HepG2 (cell line): ENCODE results near the gene DUOXA2. TPM values are rescaled to one million over a fixed set of nuclear protein-coding genes. Genes with fewer than 3 reads are reported as not detected.

Source experiments
- ATAC-seq: fragments of 200-7000 bp; cut with Tn5 transposase; 3 replicates; pipeline ENCODE4 v1.9.1; 2020; ENCODE audit warnings: mild to moderate bottlenecking, moderate library complexity
- BruUV-seq: library from RNA; stranded (reverse); fragments of 400-500 nt; replicated peaks from 2 replicates; lab custom pipeline; 2021; lab: Mats Ljungman, UMichigan
- CTCF ChIA-PET: fragments of 300-600 bp; formaldehyde crosslinking; extraction: SDS; loops from one replicate; lab custom pipeline; 2021; ENCODE audit warnings: low total read pairs, inconsistent platforms, low intra/inter-chr PET ratio; lab: Yijun Ruan, JAX
- POLR2A ChIA-PET: fragments of 350-600 bp; sonication (Branson Sonifier 250); formaldehyde crosslinking; loops from one replicate; lab custom pipeline; 2020; ENCODE audit warnings: antibody characterized with exemption, inconsistent platforms; lab: Yijun Ruan, JAX
- DNase-seq: peaks from one replicate; pipeline ENCODE4 v3.0.0-alpha.2; 2015; ENCODE audit warnings: low spot score
- FAIRE-seq: peaks from 3 replicates; lab custom pipeline; 2011; peaks lifted over from hg19 to GRCh38; lab: Jason Lieb, UNC
- H2AFZ ChIP-seq: one replicate; pipeline ENCODE4 v1.6.1; 2011; ENCODE audit warnings: low read length, inconsistent platforms
- H3K27ac ChIP-seq: fragments of 300-600 bp; 3 replicates; pipeline ENCODE4 v1.8.0; 2011; ENCODE audit warnings: mixed run types, mild to moderate bottlenecking, mixed read lengths, low read length, inconsistent platforms; ENCODE audit not compliant: insufficient read depth; ENCODE audit errors: extremely low read length
- H3K27me3 ChIP-seq, 2 experiments: fragments of 200-600 bp in 1 of 2; 2 replicates in 1 of 2; 3 replicates in 1 of 2; pipeline versions ENCODE4 v1.6.0 to v1.8.0; 2011; ENCODE audit warnings: low read length in 2 of 2, mild to moderate bottlenecking in 2 of 2, moderate library complexity in 2 of 2, inconsistent platforms in 1 of 2; ENCODE audit not compliant: insufficient read depth in 2 of 2, control insufficient read depth in 1 of 2
- H3K36me3 ChIP-seq, 2 experiments: fragments of 200-600 bp in 1 of 2; replicated peaks in 1 of 2; 2 replicates in 1 of 2; 3 replicates in 1 of 2; pipeline versions ENCODE4 v1.5.1 to v1.8.0; 2011; ENCODE audit warnings: low read length in 2 of 2, inconsistent platforms in 1 of 2; ENCODE audit not compliant: insufficient read depth in 2 of 2, control insufficient read depth in 1 of 2
- H3K4me1 ChIP-seq: 2 replicates; pipeline ENCODE4 v1.5.1; 2012; ENCODE audit warnings: low read length, inconsistent platforms; ENCODE audit not compliant: insufficient read depth
- H3K4me2 ChIP-seq: 2 replicates; pipeline ENCODE4 v1.6.0; 2011; ENCODE audit warnings: low read depth, low read length, inconsistent platforms
- H3K4me3 ChIP-seq, 3 experiments: fragments of 200-600 bp in 1 of 3; sonication (generic), shearing (Covaris generic) in 1 of 3; replicated peaks in 1 of 3; 2 replicates each; pipeline ENCODE4 v1.5.1; 2011 to 2016; ENCODE audit warnings: low read length in 3 of 3, inconsistent platforms in 2 of 3, low read depth in 2 of 3, mild to moderate bottlenecking in 2 of 3, control low read depth in 1 of 3, mixed read lengths in 1 of 3; ENCODE audit not compliant: insufficient read depth in 1 of 3
- H3K79me2 ChIP-seq: one replicate; pipeline ENCODE4 v1.6.1; 2011; ENCODE audit warnings: low read length, inconsistent platforms; ENCODE audit not compliant: insufficient read depth
- H3K9ac ChIP-seq: 2 replicates; pipeline ENCODE4 v1.6.0; 2011; ENCODE audit warnings: mild to moderate bottlenecking, low read depth, low read length, inconsistent platforms; ENCODE audit not compliant: insufficient read depth
- H3K9me3 ChIP-seq: 2 replicates; pipeline ENCODE4 v1.5.1; 2012; ENCODE audit warnings: mild to moderate bottlenecking, low read length
- H4K20me1 ChIP-seq: 2 replicates; pipeline ENCODE4 v1.6.0; 2011; ENCODE audit warnings: inconsistent platforms, mild to moderate bottlenecking, low read length, moderate library complexity; ENCODE audit not compliant: insufficient read depth
- HNRNPL ChIP-seq: fragments of 200-400 bp; formaldehyde crosslinking; IDR thresholded peaks from 2 replicates; pipeline ENCODE4 v1.6.1; 2017; ENCODE audit warnings: mild to moderate bottlenecking, low read depth, low read length
- HOXA7 ChIP-seq: sonication (generic); formaldehyde crosslinking; IDR thresholded peaks from 2 replicates; pipeline ENCODE4 v1.8.1; 2022; ENCODE audit warnings: mild to moderate bottlenecking, missing genetic modification reagents, moderate library complexity
- NR1H2 ChIP-seq: sonication (generic); formaldehyde crosslinking; IDR thresholded peaks from 2 replicates; pipeline ENCODE4 v1.8.1; 2022; ENCODE audit warnings: low read depth, missing genetic modification reagents, borderline replicate concordance
- SIN3B ChIP-seq: fragments of 150-350 bp; IDR thresholded peaks from 2 replicates; pipeline ENCODE4 v1.6.1; 2014; ENCODE audit warnings: low read length
- WGBS: methylation state at CpG from one replicate; pipeline ENCODE4 v1.1.6; 2017; ENCODE audit warnings: low lambda C conversion rate; 5-methylcytosine and 5-hydroxymethylcytosine counted together
- in situ Hi-C: cut with HindIII; loops from 2 replicates; pipeline ENCODE4 v1.10.0; 2017; ENCODE audit warnings: low pct_unique_long_range_greater_than_20kb; ENCODE audit not compliant: extremely low pct_ligation_motif_present
- intact Hi-C: fragments of 100-400 bp; cut with micrococcal nuclease; formaldehyde crosslinking; loops from one replicate; pipeline ENCODE4 v1.10.0; 2022; ENCODE audit not compliant: unreplicated experiment
- polyA plus RNA-seq, 8 experiments: library from polyadenylated mRNA; depleted of rRNA in 3 of 8; stranded (reverse) in 7 of 8; unstranded in 1 of 8; fragments of >200 nt; fragmentation: Illumina TruSeq in 4 of 8; extraction: Trizol in 4 of 8; gene quantifications; 2 replicates each; pipeline versions ENCODE4 v1.2.1 to v1.2.3, GENCODE V29; 2011 to 2016; ENCODE audit warnings: low read depth in 4 of 8, missing spikeins in 1 of 8, mixed read lengths in 1 of 8; ENCODE audit not compliant: insufficient read depth in 1 of 8
- total RNA-seq, 5 experiments: library from RNA; depleted of rRNA; stranded (reverse); fragments of >200 nt; fragmentation: Illumina TruSeq; extraction: Trizol; gene quantifications; 2 replicates each; pipeline ENCODE4 v1.2.3, GENCODE V29; 2016; ENCODE audit warnings: low read depth in 1 of 5
- TF ChIP-seq, protein P1 (sequence below): sonication (generic); formaldehyde crosslinking; IDR thresholded peaks from 2 replicates; pipeline ENCODE4 v1.4.0; 2020; ENCODE audit warnings: missing genetic modification reagents, borderline replicate concordance
- TF ChIP-seq, protein P2 (sequence below): sonication (generic); formaldehyde crosslinking; conservative IDR thresholded peaks from 2 replicates; pipeline ENCODE4 v1.8.0; 2022; ENCODE audit warnings: mild to moderate bottlenecking, moderate library complexity, missing genetic modification reagents
- TF ChIP-seq, protein P3 (sequence below): sonication (generic); formaldehyde crosslinking; IDR thresholded peaks from 2 replicates; pipeline ENCODE4 v1.9.0; 2021; ENCODE audit warnings: mild to moderate bottlenecking, missing genetic modification reagents
- TF ChIP-seq, protein P4 (sequence below): sonication (generic); formaldehyde crosslinking; IDR thresholded peaks from 2 replicates; pipeline ENCODE4 v1.4.0; 2020; ENCODE audit warnings: missing genetic modification reagents
- TF ChIP-seq, protein P5 (sequence below): sonication (generic); formaldehyde crosslinking; IDR thresholded peaks from 2 replicates; pipeline ENCODE4 v1.8.0; 2022; ENCODE audit warnings: mild to moderate bottlenecking, missing genetic modification reagents; ENCODE audit not compliant: insufficient replicate concordance

Gene DUOXA2
- total and polyA plus RNA-seq, 2 of the 13 experiments (the other 11 are each of a cell fraction or from before 2014, with no cell fraction given), result 0.32 TPM; not detected in 1

DNA sequence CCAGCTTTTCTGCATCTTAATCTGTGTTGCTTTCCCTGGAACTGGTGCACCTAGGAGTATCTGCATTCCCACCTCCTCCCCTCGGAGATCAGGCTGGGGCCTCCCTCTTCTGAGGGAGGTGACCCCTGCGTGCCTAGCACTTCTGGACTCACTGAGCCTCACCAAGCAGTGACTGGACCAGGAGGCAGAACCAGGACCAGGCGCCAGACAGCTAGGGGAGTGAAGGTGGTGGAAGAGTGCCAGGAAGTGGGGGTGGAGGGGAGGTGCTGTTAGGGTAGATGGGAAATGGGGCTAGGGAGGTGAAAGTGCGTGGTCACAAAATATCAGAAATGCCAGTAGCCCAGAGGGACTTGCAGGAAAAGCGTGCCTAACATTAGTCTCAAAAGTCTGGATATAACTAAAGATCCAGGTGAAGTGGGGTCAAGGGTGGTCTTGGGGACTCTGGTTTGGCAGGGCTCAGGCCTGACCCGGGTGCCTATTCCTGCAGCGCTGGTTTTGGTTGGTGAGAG is 1.2 kb downstream of the DUOXA2 start:
- DNase-seq (no peak), ATAC-seq (no peak), FAIRE-seq (no peak)
- H4K20me1 ChIP-seq, result no peaks in the 10 kb centered on the region
- H3K27me3 ChIP-seq, result peaks cover 13 to 51% of the 10 kb centered on the region in 2 experiments
- H3K36me3 ChIP-seq, result no peaks in the 10 kb centered on the region
- H3K79me2 ChIP-seq, result no peaks in the 10 kb centered on the region
- H3K4me2 ChIP-seq, result no peak overlapping the region
- intact Hi-C loops (no loop called here), in situ Hi-C loops (no loop called here)
- POLR2A ChIA-PET, result no interaction called here
- CTCF ChIA-PET, result no interaction called here
- no peak overlapping the region for H3K9ac ChIP-seq
- BruUV-seq, result no TSS peak
- H3K27ac ChIP-seq, result no peak overlapping the region
- H3K4me3 ChIP-seq, result no peak overlapping the region
- peaks cover 25% of the 10 kb centered on the region for H3K4me1 ChIP-seq
- H3K9me3 ChIP-seq, result no peaks in the 10 kb centered on the region
- WGBS, result 47% methylated on average over 7 of the region's 7 CpGs
- no peak overlapping the region for H2AFZ ChIP-seq
- TF ChIP-seq HNRNPL (no peak), SIN3B (no peak), NR1H2 (no peak), HOXA7 (no peak)
- TF ChIP-seq, protein P1, sequence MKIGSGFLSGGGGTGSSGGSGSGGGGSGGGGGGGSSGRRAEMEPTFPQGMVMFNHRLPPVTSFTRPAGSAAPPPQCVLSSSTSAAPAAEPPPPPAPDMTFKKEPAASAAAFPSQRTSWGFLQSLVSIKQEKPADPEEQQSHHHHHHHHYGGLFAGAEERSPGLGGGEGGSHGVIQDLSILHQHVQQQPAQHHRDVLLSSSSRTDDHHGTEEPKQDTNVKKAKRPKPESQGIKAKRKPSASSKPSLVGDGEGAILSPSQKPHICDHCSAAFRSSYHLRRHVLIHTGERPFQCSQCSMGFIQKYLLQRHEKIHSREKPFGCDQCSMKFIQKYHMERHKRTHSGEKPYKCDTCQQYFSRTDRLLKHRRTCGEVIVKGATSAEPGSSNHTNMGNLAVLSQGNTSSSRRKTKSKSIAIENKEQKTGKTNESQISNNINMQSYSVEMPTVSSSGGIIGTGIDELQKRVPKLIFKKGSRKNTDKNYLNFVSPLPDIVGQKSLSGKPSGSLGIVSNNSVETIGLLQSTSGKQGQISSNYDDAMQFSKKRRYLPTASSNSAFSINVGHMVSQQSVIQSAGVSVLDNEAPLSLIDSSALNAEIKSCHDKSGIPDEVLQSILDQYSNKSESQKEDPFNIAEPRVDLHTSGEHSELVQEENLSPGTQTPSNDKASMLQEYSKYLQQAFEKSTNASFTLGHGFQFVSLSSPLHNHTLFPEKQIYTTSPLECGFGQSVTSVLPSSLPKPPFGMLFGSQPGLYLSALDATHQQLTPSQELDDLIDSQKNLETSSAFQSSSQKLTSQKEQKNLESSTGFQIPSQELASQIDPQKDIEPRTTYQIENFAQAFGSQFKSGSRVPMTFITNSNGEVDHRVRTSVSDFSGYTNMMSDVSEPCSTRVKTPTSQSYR (CRISPR knock-in tag), result no peak
- TF ChIP-seq, protein P2, sequence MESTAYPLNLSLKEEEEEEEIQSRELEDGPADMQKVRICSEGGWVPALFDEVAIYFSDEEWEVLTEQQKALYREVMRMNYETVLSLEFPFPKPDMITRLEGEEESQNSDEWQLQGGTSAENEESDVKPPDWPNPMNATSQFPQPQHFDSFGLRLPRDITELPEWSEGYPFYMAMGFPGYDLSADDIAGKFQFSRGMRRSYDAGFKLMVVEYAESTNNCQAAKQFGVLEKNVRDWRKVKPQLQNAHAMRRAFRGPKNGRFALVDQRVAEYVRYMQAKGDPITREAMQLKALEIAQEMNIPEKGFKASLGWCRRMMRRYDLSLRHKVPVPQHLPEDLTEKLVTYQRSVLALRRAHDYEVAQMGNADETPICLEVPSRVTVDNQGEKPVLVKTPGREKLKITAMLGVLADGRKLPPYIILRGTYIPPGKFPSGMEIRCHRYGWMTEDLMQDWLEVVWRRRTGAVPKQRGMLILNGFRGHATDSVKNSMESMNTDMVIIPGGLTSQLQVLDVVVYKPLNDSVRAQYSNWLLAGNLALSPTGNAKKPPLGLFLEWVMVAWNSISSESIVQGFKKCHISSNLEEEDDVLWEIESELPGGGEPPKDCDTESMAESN (CRISPR knock-in tag), result no peak
- TF ChIP-seq, protein P3, sequence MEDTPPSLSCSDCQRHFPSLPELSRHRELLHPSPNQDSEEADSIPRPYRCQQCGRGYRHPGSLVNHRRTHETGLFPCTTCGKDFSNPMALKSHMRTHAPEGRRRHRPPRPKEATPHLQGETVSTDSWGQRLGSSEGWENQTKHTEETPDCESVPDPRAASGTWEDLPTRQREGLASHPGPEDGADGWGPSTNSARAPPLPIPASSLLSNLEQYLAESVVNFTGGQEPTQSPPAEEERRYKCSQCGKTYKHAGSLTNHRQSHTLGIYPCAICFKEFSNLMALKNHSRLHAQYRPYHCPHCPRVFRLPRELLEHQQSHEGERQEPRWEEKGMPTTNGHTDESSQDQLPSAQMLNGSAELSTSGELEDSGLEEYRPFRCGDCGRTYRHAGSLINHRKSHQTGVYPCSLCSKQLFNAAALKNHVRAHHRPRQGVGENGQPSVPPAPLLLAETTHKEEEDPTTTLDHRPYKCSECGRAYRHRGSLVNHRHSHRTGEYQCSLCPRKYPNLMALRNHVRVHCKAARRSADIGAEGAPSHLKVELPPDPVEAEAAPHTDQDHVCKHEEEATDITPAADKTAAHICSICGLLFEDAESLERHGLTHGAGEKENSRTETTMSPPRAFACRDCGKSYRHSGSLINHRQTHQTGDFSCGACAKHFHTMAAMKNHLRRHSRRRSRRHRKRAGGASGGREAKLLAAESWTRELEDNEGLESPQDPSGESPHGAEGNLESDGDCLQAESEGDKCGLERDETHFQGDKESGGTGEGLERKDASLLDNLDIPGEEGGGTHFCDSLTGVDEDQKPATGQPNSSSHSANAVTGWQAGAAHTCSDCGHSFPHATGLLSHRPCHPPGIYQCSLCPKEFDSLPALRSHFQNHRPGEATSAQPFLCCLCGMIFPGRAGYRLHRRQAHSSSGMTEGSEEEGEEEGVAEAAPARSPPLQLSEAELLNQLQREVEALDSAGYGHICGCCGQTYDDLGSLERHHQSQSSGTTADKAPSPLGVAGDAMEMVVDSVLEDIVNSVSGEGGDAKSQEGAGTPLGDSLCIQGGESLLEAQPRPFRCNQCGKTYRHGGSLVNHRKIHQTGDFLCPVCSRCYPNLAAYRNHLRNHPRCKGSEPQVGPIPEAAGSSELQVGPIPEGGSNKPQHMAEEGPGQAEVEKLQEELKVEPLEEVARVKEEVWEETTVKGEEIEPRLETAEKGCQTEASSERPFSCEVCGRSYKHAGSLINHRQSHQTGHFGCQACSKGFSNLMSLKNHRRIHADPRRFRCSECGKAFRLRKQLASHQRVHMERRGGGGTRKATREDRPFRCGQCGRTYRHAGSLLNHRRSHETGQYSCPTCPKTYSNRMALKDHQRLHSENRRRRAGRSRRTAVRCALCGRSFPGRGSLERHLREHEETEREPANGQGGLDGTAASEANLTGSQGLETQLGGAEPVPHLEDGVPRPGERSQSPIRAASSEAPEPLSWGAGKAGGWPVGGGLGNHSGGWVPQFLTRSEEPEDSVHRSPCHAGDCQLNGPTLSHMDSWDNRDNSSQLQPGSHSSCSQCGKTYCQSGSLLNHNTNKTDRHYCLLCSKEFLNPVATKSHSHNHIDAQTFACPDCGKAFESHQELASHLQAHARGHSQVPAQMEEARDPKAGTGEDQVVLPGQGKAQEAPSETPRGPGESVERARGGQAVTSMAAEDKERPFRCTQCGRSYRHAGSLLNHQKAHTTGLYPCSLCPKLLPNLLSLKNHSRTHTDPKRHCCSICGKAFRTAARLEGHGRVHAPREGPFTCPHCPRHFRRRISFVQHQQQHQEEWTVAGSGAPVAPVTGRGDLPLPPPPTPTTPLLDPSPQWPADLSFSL (CRISPR knock-in tag), result no peak
- TF ChIP-seq, protein P4, sequence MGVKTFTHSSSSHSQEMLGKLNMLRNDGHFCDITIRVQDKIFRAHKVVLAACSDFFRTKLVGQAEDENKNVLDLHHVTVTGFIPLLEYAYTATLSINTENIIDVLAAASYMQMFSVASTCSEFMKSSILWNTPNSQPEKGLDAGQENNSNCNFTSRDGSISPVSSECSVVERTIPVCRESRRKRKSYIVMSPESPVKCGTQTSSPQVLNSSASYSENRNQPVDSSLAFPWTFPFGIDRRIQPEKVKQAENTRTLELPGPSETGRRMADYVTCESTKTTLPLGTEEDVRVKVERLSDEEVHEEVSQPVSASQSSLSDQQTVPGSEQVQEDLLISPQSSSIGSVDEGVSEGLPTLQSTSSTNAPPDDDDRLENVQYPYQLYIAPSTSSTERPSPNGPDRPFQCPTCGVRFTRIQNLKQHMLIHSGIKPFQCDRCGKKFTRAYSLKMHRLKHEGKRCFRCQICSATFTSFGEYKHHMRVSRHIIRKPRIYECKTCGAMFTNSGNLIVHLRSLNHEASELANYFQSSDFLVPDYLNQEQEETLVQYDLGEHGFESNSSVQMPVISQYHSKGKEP, result no peak
- TF ChIP-seq, protein P5, sequence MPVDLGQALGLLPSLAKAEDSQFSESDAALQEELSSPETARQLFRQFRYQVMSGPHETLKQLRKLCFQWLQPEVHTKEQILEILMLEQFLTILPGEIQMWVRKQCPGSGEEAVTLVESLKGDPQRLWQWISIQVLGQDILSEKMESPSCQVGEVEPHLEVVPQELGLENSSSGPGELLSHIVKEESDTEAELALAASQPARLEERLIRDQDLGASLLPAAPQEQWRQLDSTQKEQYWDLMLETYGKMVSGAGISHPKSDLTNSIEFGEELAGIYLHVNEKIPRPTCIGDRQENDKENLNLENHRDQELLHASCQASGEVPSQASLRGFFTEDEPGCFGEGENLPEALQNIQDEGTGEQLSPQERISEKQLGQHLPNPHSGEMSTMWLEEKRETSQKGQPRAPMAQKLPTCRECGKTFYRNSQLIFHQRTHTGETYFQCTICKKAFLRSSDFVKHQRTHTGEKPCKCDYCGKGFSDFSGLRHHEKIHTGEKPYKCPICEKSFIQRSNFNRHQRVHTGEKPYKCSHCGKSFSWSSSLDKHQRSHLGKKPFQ (CRISPR knock-in tag), result no peak
